Measurements from ENCODE around the gene MRPS10.

Gene MRPS10

DNA sequence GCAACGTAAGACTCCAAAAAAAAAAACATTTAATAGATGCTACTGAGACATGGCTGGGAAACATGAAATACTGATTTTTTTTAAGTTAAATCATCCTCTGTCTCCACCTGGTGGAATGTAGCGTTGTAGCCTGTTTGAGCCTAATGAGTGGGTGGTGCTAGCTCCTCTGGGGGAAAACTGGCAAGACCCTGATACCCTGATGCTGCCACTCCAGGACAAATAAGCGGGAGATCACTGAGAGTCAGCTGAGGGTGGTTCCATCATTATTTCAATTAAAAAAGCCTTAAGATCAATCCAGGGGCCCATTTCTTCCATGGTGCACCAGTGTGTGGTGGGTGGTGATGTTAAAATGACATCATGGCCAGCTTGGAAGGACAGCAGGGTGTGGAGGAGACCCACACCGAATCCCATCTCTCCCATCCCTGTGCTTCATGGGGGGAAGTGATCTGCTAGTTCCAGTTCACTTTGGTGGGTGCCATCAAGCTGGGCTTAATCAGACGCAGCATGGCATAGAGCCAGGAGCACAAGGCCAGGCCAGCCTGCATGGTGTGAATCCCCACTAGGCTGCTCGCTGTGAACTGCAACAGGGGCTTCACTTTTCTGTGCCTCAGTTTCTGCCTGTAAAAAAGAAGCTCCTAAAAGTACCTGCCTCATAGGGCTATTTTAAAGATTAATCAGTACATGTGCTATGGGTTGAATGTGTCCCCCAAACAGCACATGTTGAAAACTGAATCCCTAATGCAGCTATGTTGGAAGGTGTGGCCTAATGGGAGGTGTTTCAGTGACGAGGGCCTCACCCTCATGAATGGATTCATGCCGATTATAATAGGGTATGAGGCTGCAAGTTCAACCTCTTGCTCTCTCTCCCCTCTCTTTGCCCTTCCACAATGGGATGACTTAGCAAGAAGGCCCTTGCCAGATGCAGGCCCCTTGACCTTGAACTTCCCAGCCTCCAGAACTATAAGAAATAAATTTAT, 13.0 kb upstream of the MRPS10 start:
- TF ChIP-seq, protein P1, sequence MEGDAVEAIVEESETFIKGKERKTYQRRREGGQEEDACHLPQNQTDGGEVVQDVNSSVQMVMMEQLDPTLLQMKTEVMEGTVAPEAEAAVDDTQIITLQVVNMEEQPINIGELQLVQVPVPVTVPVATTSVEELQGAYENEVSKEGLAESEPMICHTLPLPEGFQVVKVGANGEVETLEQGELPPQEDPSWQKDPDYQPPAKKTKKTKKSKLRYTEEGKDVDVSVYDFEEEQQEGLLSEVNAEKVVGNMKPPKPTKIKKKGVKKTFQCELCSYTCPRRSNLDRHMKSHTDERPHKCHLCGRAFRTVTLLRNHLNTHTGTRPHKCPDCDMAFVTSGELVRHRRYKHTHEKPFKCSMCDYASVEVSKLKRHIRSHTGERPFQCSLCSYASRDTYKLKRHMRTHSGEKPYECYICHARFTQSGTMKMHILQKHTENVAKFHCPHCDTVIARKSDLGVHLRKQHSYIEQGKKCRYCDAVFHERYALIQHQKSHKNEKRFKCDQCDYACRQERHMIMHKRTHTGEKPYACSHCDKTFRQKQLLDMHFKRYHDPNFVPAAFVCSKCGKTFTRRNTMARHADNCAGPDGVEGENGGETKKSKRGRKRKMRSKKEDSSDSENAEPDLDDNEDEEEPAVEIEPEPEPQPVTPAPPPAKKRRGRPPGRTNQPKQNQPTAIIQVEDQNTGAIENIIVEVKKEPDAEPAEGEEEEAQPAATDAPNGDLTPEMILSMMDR (IDR thresholded peaks at IDR 0.05; ENCODE audit: low read depth, low read length, missing control alignments) = peak; percentile 34
- no peak for DNase-seq (ENCODE audit: low read depth)
- H3K4me3 ChIP-seq (ENCODE audit: low read depth, low read length) = no peak overlapping the region

DNA sequence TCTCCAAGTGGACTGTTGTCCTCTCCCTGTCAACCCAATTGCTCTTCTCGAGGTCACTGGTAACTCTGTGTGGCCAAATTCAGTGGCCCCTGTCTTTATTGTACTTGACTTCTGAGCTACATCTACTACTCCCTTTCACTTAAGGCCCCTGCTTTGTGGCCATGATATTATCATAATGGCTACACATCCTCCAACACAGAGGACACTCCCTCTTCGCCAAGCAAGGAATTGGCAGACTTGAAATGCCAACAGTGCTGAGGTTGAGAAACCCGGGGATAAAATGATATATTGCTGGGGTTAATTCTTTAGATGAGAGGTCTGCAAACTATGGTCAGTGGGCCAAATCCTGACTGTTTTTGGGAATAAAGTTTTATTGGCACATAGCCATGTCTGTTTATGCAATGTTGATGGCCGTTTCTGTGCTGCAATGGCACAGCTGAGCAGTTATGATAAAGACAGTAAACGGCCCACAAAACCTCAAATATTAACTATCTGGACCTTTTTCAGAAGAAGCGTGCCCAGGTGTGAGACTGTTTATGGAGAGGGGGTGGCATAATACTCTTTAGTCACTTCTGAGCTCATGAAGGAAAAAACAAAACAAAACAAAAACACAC, 12.0 kb upstream of the MRPS10 start:
- H3K4me3 ChIP-seq (ENCODE audit: low read depth, low read length) = no peak overlapping the region
- DNase-seq (ENCODE audit: low read depth) = no peak
- TF ChIP-seq, protein P1 (IDR thresholded peaks at IDR 0.05; ENCODE audit: low read depth, low read length, missing control alignments) = no peak

DNA sequence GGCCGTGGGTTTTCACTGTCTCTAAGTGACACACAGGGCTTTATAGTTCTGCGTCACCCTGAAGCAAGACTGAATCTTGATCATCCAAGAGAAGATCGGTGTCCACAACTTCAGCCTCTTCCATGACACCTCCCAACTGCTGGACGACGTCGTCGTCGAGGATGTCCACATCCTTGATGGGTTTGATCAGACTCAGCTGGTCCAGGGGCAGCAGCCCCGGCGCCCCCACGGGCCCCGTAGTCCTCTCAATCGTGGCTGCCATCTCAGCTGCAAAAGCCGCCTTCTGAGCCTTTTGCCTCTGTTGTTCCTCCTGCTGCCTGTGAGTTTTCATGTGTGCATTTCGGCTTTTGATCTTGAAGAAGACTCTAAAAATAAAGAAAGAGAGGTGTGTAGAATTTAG, 10.6 kb upstream of the MRPS10 start:
- H3K4me3 ChIP-seq (ENCODE audit: low read depth, low read length) = no peak overlapping the region
- TF ChIP-seq, protein P1 (IDR thresholded peaks at IDR 0.05; ENCODE audit: low read depth, low read length, missing control alignments) = no peak
- no peak for DNase-seq (ENCODE audit: low read depth)

DNA sequence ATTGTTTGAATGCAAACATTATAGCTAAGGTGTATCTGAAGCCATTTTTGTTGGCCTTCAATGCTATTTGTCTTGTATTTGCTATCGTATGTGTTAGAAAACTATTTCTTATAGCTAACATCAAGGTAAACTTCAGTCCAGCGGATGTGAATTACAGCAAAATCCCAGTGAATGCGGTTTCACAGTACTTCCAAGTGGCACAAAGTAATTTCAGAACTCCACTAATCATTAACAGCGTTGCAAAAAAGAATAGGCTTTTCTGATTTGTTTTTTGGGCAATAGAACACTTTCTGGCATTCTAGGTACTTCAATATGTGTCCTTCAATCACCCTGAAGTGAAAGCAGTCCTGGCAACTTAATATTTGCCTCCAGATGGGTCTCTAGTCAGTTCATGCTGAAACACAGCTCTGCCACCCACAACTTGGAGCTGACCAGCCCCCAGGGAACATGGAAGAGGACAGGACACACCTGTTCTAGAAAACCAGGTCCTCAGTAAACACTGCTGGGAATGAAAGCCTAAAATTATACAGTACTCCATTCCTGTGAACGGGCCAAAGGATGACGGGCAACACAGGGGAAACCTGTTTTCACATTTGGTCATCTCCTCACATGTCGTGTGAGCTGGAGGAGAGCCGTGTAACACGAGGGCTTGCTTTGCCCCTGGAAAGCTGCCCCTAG, 9.7 kb upstream of the MRPS10 start:
- H3K4me3 ChIP-seq (ENCODE audit: low read depth, low read length) = no peak overlapping the region
- no peak for DNase-seq (ENCODE audit: low read depth)
- TF ChIP-seq, protein P1 (IDR thresholded peaks at IDR 0.05; ENCODE audit: low read depth, low read length, missing control alignments) = no peak

DNA sequence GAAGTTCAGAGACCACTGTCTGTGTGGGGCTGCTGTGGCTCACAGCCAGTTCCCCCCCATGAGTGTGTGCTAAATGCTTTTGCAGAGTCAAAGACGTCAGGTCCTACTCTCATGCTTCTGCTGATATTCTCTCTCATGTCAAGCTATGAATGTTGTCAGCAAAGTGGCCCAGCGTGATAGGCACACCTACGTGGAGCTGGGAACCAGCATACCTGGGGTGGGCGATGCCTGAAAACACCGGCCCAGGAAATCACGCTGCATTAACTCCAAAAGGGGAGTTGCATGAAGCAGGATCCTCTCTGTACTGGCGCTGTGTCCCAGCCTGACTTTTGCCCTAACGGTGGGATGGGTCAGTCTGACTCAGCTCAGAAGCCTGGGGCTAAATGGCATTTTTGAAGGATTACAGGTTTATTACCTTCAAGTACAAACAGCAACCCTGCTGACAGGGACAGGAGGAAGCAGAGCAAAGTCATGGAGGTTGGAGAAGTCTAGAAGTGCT, 9.0 kb upstream of the MRPS10 start:
- TF ChIP-seq, protein P1 (IDR thresholded peaks at IDR 0.05; ENCODE audit: low read depth, low read length, missing control alignments) = no peak
- no peak for DNase-seq (ENCODE audit: low read depth)
- H3K4me3 ChIP-seq (ENCODE audit: low read depth, low read length) = no peak overlapping the region

DNA sequence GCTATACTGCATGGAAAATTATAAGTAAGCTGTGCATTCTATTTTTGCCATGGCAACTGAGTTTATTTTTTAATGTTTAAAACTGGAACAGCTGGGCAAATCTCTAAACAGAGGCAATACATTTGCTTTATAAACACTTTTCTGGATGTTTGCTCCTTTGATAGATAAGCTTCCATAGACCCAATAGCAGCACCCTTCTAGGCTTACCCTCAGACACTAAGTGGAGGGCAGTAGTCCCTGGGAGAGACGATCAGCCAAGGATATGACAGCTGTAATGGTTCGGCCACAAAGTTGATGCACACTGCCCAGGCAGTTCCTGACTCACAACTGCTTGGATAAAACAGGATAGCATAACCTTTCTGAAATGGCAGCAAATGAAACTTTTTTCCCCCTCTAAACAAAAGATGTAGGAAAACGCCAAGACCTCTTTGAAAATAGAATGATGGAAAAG, 8.5 kb upstream of the MRPS10 start:
- TF ChIP-seq, protein P1 (IDR thresholded peaks at IDR 0.05; ENCODE audit: low read depth, low read length, missing control alignments) = no peak
- H3K4me3 ChIP-seq (ENCODE audit: low read depth, low read length) = no peak overlapping the region
- DNase-seq (ENCODE audit: low read depth) = no peak

Data from GM12864 (cell line).